ENCODE measurements around the gene TEX2.

TEX2 gene

DNA sequence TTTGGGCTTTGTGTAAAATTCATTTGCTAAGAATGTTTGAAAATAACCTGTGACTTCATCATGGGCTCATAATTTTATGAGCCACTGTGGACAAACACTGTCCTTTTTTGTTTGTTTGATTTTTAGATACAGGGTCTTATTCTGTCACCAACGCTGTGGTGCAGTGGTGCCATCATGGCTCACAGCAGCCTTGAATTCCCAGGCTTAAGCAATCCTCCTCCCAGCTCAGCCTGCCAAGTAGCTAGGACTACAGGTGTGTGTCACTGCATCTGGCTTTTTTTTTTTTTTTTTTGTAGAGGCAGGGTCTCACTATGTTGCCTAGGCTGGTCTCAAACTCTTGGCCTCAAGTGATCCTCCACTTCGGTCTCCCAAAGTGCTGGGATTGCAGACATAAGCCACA is 8.3 kb downstream of the TEX2 start:
- Histone ChIP-seq H3K27me3 (ENCODE audit: insufficient read depth, low read length) (peaks cover 5% of the 10 kb centered on the region; the same call in 1 of the 2 replicates), H3K79me2 (ENCODE audit: insufficient read depth, low read length) (no peaks in the 10 kb centered on the region), H3K4me2 (ENCODE audit: low read length) (no peak overlapping the region), H3K9me3 (ENCODE audit: low read length) (no peaks in the 10 kb centered on the region), H3K9ac (ENCODE audit: low read length) (no peak overlapping the region), H2AFZ (ENCODE audit: low read length) (no peak overlapping the region), H3K27ac (ENCODE audit: low read depth, low read length, poor library complexity, severe bottlenecking) (no peak overlapping the region), H4K20me1 (ENCODE audit: insufficient read depth, low read length) (0 out of 2 replicates have a peak, but pooled peaks cover 3% of the 10 kb centered on the region), H3K9me2 (ENCODE audit: low read depth, low read length) (no peaks in the 10 kb centered on the region), H3K36me3 (ENCODE audit: insufficient read depth, low read length) (no peaks in the 10 kb centered on the region), H3K4me1 (ENCODE audit: insufficient read depth, low read length, severe bottlenecking) (no peaks in the 10 kb centered on the region), H3F3A (ENCODE audit: insufficient read depth, low read length) (no peaks in the 10 kb centered on the region), H3K4me3 (ENCODE audit: low read depth, low read length, poor library complexity, severe bottlenecking) (no peak overlapping the region)
- TF ChIP-seq EZH2 (IDR thresholded peaks at IDR 0.05; ENCODE audit: borderline replicate concordance, low read length) = no peak
- TF ChIP-seq, protein P1, sequence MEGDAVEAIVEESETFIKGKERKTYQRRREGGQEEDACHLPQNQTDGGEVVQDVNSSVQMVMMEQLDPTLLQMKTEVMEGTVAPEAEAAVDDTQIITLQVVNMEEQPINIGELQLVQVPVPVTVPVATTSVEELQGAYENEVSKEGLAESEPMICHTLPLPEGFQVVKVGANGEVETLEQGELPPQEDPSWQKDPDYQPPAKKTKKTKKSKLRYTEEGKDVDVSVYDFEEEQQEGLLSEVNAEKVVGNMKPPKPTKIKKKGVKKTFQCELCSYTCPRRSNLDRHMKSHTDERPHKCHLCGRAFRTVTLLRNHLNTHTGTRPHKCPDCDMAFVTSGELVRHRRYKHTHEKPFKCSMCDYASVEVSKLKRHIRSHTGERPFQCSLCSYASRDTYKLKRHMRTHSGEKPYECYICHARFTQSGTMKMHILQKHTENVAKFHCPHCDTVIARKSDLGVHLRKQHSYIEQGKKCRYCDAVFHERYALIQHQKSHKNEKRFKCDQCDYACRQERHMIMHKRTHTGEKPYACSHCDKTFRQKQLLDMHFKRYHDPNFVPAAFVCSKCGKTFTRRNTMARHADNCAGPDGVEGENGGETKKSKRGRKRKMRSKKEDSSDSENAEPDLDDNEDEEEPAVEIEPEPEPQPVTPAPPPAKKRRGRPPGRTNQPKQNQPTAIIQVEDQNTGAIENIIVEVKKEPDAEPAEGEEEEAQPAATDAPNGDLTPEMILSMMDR (IDR thresholded peaks at IDR 0.05; ENCODE audit: low read length) = no peak

DNA sequence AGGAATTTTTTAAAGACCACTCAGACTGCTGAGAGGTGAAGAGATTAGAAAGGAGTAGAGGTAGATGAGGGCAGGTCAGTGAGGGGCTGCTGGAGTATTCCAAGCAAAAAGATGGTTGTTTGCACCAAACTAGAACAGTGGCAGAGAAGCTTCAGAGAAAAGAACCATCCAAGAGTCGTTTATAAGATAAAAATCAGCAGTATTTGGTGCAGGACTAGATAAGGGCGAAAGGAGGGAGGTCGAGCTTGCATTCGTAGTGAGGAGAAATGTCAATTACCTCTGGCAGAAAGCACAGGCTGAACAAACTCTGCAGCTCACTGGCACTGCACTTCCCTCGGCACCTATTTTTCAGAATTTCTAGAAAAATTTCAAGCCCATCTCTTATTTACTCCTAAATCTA is 9.6 kb downstream of the TEX2 start:
- Histone ChIP-seq H3K4me2 (ENCODE audit: low read length) (no peak overlapping the region), H3K9me3 (ENCODE audit: low read length) (no peaks in the 10 kb centered on the region), H3K79me2 (ENCODE audit: insufficient read depth, low read length) (no peaks in the 10 kb centered on the region), H3K4me3 (ENCODE audit: low read depth, low read length, poor library complexity, severe bottlenecking) (no peak overlapping the region), H4K20me1 (ENCODE audit: insufficient read depth, low read length) (0 out of 2 replicates have a peak, but pooled peaks cover 3% of the 10 kb centered on the region), H3K9ac (ENCODE audit: low read length) (no peak overlapping the region), H3K36me3 (ENCODE audit: insufficient read depth, low read length) (no peaks in the 10 kb centered on the region), H2AFZ (ENCODE audit: low read length) (no peak overlapping the region), H3K9me2 (ENCODE audit: low read depth, low read length) (no peaks in the 10 kb centered on the region), H3K4me1 (ENCODE audit: insufficient read depth, low read length, severe bottlenecking) (no peaks in the 10 kb centered on the region), H3K27ac (ENCODE audit: low read depth, low read length, poor library complexity, severe bottlenecking) (no peak overlapping the region), H3F3A (ENCODE audit: insufficient read depth, low read length) (no peaks in the 10 kb centered on the region), H3K27me3 (ENCODE audit: insufficient read depth, low read length) (peaks cover 5% of the 10 kb centered on the region; the same call in 1 of the 2 replicates)
- no peak for TF ChIP-seq EZH2 (IDR thresholded peaks at IDR 0.05; ENCODE audit: borderline replicate concordance, low read length)
- TF ChIP-seq, protein P1 (IDR thresholded peaks at IDR 0.05; ENCODE audit: low read length) = no peak

DNA sequence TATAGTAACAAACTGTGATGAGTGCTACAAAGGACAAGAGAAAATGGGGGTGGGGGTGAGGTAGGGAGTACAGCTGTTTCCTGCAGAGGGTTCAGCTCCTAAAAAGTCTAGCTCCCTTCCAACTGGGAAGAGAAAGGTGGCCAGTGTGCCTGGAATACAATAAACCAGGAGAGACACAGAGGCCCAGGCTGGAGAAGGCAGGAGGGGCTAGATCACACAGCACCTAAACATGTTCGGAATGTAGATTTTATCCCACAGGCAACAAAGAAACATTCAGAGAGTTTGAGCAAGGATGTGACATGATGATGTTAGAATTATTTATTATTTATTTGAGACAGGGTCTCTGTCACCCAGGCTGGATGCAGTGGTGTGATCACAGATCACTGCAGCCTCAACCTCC is 10.2 kb downstream of the TEX2 start:
- Histone ChIP-seq H3F3A (ENCODE audit: insufficient read depth, low read length) (no peaks in the 10 kb centered on the region), H3K4me1 (ENCODE audit: insufficient read depth, low read length, severe bottlenecking) (no peaks in the 10 kb centered on the region), H3K27me3 (ENCODE audit: insufficient read depth, low read length) (peaks cover 5% of the 10 kb centered on the region; the same call in 1 of the 2 replicates), H3K36me3 (ENCODE audit: insufficient read depth, low read length) (no peaks in the 10 kb centered on the region), H2AFZ (ENCODE audit: low read length) (no peak overlapping the region), H3K27ac (ENCODE audit: low read depth, low read length, poor library complexity, severe bottlenecking) (no peak overlapping the region), H3K4me3 (ENCODE audit: low read depth, low read length, poor library complexity, severe bottlenecking) (no peak overlapping the region), H3K9me2 (ENCODE audit: low read depth, low read length) (no peaks in the 10 kb centered on the region), H3K9me3 (ENCODE audit: low read length) (no peaks in the 10 kb centered on the region), H3K79me2 (ENCODE audit: insufficient read depth, low read length) (no peaks in the 10 kb centered on the region), H3K9ac (ENCODE audit: low read length) (no peak overlapping the region), H3K4me2 (ENCODE audit: low read length) (no peak overlapping the region), H4K20me1 (ENCODE audit: insufficient read depth, low read length) (0 out of 2 replicates have a peak, but pooled peaks cover 3% of the 10 kb centered on the region)
- TF ChIP-seq, protein P1 (IDR thresholded peaks at IDR 0.05; ENCODE audit: low read length) = no peak
- TF ChIP-seq EZH2 (IDR thresholded peaks at IDR 0.05; ENCODE audit: borderline replicate concordance, low read length) = no peak

All from OCI-LY1 (cell line).